Measurements from ENCODE around the gene BMP8B.
"Not testable (repeated sequence)": the region's sequence is repeated elsewhere in the genome, so short reads cannot be mapped to it uniquely, and the experiment has no call there.

Gene BMP8B

DNA sequence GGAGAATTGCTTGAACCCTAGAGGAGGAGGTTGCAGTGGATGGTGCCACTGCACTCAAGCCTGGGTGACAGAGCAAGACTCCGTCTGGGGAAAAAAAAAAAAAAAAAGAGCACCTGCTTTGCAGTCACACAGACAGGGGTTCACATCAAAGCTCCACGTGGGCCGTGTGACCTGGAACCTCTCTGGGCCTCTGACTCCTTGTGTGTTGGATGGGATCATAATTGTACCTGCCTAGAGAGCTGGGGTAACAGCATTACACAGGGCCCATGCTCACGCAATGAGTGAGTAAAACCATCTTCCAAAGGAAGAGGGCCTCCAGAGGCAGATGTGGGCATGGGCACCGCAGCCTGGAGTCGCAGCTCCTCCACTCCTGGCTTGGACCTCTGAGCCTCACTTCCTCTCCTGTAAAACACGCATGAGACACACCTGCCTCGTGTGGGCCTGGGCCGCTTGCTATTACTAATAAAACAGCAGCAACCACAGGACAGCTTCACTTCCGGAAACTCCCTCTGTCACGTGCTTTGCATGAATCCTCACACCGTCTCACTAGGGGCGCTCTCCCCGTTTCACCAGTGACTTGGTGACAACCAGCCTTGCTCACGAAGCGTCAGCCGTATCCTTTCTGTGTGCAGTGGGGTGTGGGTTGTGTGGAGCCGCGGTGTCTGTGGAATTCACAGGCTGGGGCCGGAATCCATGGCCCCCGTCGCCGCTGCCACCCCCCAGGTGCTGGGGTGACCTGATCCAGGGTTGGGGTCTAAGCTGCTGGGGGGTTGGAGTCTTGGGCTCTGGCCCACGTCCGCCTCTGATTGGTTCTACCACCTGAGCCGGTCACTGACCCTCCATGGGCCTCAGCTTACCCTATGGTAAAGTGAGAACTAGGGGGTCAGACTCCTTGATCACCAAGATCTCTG is 10.4 kb upstream of the BMP8B start:
- H3K4me1 ChIP-seq; H3K27me3 ChIP-seq (ENCODE audit: low read depth); H3K36me3 ChIP-seq (replicated peaks); H3K9me3 ChIP-seq; H3K4me3 ChIP-seq: not testable (repeated sequence)
- peak; percentile 85 to 92 for DNase-seq (ENCODE audit: low spot score in 2 of 2)
- in situ Hi-C loops (cut with MboI; ENCODE audit: low sequenced_read_pairs): loop anchor here (10.0 kb wide), 1 partner anchor 194 kb away; no protein-coding TSS in a partner anchor

DNA sequence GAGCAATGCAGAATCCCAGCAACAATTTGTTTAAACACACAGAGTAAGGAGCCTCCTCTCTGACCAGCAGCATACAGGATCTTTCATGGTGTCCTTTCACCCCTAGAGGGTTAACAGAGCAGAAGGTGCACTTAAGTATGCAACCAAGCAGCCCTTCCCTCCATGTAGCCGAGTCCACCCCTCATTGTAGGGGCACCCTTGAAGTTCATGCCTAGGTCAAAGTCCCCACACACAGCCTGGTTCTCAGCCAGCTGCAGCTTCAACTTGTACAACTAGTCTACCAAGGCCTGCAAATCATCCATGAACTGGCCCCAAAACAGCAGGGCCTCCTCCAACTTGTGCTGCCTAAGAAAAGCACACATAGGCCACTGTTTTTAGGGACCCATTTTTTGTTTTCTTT is 7.0 kb upstream of the BMP8B start:
- no peaks in the 10 kb centered on the region for H3K27me3 ChIP-seq (ENCODE audit: low read depth)
- no peaks in the 10 kb centered on the region for H3K9me3 ChIP-seq
- DNase-seq (ENCODE audit: low spot score in 2 of 2): no peak
- in situ Hi-C loops (cut with MboI; ENCODE audit: low sequenced_read_pairs): loop anchor here (10.0 kb wide), 1 partner anchor 191 kb away; no protein-coding TSS in a partner anchor
- H3K4me1 ChIP-seq: peaks cover 4% of the 10 kb centered on the region; the same call in 1 of the 2 replicates
- H3K36me3 ChIP-seq (replicated peaks): no peaks in the 10 kb centered on the region; the same call in 1 of the 2 replicates
- no peak overlapping the region for H3K4me3 ChIP-seq

DNA sequence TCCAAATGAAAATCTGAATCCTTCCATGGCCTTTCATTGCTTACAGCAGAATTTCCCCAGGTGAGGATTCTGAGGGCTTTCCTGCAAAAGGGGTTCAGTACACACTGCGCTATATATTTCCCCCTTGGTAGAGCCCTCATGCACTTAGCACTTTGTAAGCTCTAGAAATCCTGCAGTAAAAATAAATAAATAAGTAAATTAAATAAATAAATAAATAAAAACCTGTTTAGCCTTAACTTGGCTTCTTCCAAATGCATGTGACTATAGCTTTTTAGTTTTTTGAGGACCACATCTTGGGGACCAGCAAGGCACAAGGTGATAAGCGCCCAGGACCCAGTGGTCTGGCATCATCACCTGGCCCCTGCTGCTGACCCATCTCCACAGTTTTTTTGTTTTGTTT is 3.2 kb upstream of the BMP8B start:
- Histone ChIP-seq H3K4me3 (no peak overlapping the region), H3K4me1 (peaks cover 7% of the 10 kb centered on the region), H3K36me3 (replicated peaks) (no peaks in the 10 kb centered on the region; the same call in 1 of the 2 replicates), H3K9me3 (no peaks in the 10 kb centered on the region), H3K27me3 (ENCODE audit: low read depth) (no peaks in the 10 kb centered on the region)
- in situ Hi-C loops (cut with MboI; ENCODE audit: low sequenced_read_pairs): loop anchor here (10.0 kb wide), 1 partner anchor 187 kb away; no protein-coding TSS in a partner anchor
- no peak for DNase-seq (ENCODE audit: low spot score in 2 of 2)

DNA sequence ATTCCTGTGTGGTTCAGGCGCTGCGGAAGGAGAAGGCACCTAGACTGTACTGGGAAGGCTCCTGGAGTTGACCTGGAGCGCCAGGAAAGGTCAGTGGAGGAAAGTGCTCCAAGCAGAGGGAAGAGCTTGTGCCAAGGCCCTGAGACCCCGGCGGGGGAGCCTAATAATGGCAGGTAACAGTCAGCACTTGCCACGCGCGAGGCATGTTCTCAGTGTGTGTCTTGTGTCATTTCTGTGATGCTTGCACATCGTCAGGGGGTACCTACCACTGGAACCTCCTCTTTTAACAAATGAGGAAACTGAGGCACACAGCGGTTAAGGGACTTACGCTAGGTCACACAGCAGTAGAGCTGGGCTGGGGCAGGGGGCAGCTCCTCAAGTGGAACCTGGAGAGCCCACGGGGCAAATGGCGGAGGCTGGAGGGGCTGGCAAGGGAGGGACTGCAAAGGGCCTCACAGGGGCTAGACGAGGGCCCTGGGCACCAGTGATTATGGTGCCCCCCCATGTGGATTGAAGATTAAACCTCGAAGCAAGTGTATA is 976 bp upstream of the BMP8B start:
- Histone ChIP-seq H3K27me3 (ENCODE audit: low read depth) (no peaks in the 10 kb centered on the region), H3K9me3 (no peaks in the 10 kb centered on the region), H3K36me3 (replicated peaks) (no peaks in the 10 kb centered on the region; the same call in 1 of the 2 replicates), H3K4me3 (peak overlapping the region; percentile 52), H3K4me1 (peaks cover 7% of the 10 kb centered on the region)
- no peak for DNase-seq (ENCODE audit: low spot score in 2 of 2)
- in situ Hi-C loops (cut with MboI; ENCODE audit: low sequenced_read_pairs): loop anchor here (10.0 kb wide), 1 partner anchor 185 kb away; no protein-coding TSS in a partner anchor

DNA sequence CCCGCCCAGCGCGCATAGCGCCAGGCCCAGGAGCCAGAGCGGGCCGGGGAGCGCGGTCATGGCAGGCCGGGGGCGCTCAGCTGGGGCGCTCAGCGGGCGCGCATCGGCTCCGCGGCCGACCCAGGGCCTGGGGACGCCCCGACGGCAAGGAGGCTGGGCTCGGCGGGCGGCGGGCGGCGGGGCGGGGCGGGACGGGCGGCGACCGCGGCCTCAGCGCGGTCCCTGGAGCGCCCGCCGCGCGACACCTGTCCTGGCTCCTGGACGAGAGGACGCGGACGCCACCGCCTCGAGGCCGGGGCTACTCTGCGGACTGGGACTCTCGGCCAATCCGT is 273 bp downstream of the BMP8B start:
- in situ Hi-C loops (cut with MboI; ENCODE audit: low sequenced_read_pairs): no loop called here
- H3K27me3 ChIP-seq (ENCODE audit: low read depth): no peaks in the 10 kb centered on the region
- no peaks in the 10 kb centered on the region; the same call in 1 of the 2 replicates for H3K36me3 ChIP-seq (replicated peaks)
- peaks cover 7% of the 10 kb centered on the region for H3K4me1 ChIP-seq
- peak overlapping the region; percentile 52 for H3K4me3 ChIP-seq
- H3K9me3 ChIP-seq: no peaks in the 10 kb centered on the region
- DNase-seq (ENCODE audit: low spot score in 2 of 2): no peak

DNA sequence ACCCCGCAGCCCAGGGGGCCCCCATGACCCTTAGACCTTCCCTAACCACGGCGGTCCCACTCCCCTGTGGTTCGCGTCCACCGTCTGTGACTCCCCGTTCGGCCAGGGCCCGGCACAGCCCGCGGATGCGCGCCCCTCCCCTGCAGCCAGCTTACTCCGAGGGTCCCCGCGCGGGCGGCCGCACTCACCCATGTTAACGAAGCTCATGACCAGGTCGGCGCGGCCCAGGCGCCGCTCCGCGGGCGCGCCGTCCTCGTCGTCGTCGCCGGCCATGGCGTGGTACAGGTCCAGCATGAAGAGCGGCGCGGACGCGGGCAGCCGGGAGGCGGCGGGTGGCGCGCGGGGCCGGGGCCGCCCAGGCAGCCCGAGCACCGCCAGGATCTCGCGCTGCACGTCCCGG is 701 bp downstream of the BMP8B start:
- peak overlapping the region; percentile 9; the same call in 1 of the 2 replicates for H3K4me3 ChIP-seq

DNA sequence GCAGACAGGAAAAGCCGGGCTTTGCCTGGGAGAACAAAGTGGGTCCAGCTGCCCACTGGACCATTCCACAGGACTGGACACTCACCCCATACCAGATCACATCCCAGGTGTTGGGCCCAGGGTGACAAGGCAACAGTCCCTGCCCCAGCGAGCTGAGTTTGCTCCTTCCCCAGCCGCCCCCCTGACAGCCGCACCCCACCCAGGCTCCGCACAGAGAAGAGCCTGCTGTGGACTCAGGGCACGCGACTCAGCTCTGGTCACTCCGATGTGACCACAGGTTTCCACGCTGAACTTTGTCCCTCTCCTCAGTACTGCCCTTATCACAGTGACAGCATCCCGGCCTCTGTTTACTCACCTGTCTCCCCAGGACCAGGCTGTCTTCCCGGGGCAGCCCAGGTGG is 1.2 kb downstream of the BMP8B start:
- in situ Hi-C loops (cut with MboI; ENCODE audit: low sequenced_read_pairs): no loop called here
- no peak for DNase-seq (ENCODE audit: low spot score in 2 of 2)
- Histone ChIP-seq H3K4me1 (peaks cover 7% of the 10 kb centered on the region), H3K4me3 (no peak overlapping the region; the same call in 1 of the 2 replicates), H3K9me3 (no peaks in the 10 kb centered on the region), H3K27me3 (ENCODE audit: low read depth) (no peaks in the 10 kb centered on the region), H3K36me3 (replicated peaks) (no peaks in the 10 kb centered on the region)

More for the DNA sequence above, 701 bp downstream of the BMP8B start:
- H3K4me1 ChIP-seq; H3K9me3 ChIP-seq; H3K36me3 ChIP-seq (replicated peaks); H3K27me3 ChIP-seq (ENCODE audit: low read depth); DNase-seq (ENCODE audit: low spot score in 2 of 2); in situ Hi-C loops (cut with MboI; ENCODE audit: low sequenced_read_pairs): not testable (repeated sequence)

DNA sequence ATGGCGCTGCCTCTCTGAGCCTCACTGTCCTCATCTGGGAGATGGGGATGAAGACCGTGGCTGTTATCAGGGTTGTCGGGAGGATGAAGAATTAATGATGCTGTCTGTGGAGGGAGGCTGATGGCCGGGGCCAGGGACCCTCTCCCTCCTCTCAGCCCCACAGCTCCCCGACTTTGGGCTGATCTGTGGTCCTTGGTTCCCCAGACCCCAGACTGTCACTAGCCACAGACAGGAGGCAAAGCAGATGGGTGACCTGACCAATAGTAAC is 1.6 kb downstream of the BMP8B start:
- in situ Hi-C loops (cut with MboI; ENCODE audit: low sequenced_read_pairs); DNase-seq (ENCODE audit: low spot score in 2 of 2); H3K27me3 ChIP-seq (ENCODE audit: low read depth); H3K4me3 ChIP-seq; H3K4me1 ChIP-seq; H3K36me3 ChIP-seq (replicated peaks); H3K9me3 ChIP-seq: not testable (repeated sequence)

DNA sequence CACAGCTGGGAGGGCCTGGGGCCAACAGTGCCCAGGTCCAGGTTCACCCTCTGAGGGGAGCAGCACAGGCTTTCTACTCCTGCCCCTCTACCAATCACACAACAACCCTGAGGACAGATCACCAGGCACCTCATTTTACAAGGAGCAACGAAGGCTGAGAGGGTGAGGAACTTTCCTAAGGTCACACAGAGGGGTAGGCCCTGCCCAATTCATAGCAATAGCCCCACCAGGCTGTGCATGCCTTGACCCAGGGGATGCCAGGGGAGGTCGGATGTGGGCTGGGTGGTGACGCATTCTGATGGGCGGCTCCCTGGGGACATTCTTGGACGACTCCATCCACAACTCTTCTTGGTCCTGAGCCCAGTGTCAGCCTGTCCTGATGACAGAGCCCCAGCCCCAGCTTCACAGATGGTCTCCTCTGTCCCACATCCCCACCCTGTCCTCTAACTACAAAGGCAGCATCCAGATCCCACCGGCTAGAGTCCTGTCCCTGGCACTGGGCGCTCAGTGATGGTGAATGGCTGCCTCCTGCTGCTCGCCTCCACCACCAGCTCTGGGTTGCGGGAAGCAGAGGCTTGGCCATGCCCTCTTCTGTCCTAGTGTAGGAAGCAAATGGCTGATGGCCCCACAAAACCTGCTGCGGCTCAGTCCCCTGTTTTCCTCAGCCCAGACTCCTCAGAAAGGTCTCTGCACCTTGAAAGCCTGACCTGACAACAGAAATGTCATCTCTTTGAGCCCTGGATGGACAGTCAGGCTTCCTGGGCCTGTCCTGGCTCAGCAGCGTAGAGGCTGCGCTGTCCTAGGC is 2.2 kb downstream of the BMP8B start:
- in situ Hi-C loops (cut with MboI; ENCODE audit: low sequenced_read_pairs); DNase-seq (ENCODE audit: low spot score in 2 of 2); H3K36me3 ChIP-seq (replicated peaks); H3K4me1 ChIP-seq; H3K4me3 ChIP-seq; H3K27me3 ChIP-seq (ENCODE audit: low read depth); H3K9me3 ChIP-seq: not testable (repeated sequence)

DNA sequence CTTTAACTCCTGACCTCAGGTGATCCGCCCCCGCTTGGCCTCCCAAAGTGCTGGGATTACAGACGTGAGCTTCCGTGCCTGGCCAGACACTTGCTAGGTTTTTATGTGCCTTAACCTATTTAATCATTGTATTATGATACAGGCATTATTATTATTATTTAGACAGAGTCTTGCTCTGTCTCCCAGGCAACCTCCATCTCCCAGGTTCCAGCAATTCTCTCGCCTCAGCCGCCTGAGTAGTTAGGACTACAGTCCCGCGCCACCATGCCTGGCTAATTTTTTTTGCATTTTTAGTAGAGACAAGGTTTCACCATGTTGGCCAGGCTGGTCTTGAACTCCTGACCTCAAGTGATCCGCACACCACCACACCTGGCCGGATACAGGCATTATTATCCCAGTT is 6.0 kb downstream of the BMP8B start:
- H3K4me1 ChIP-seq; H3K36me3 ChIP-seq (replicated peaks); H3K27me3 ChIP-seq (ENCODE audit: low read depth); DNase-seq (ENCODE audit: low spot score in 2 of 2); H3K4me3 ChIP-seq; in situ Hi-C loops (cut with MboI; ENCODE audit: low sequenced_read_pairs); H3K9me3 ChIP-seq: not testable (repeated sequence)

DNA sequence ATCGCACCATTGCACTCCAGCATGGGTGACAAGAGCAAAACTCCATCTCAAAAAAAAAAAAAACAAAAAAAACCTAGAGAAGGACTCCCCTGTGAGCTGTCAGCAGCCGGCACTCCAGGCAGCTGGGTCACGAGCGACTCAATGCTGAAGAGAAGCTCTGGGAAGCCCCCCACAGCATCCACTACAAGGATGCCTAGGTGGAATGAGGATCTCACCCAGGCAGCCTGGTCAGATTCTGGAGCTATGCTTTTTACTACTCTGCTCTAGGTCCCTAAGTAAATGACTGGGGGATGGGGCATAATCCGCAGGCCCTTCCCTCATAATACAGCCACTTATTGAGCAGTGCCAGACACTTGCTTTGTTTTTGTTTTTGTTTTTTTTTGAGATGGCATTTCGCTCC is 6.6 kb downstream of the BMP8B start:
- Histone ChIP-seq H3K9me3 (no peaks in the 10 kb centered on the region), H3K4me1 (peaks cover 3% of the 10 kb centered on the region), H3K4me3 (no peak overlapping the region), H3K36me3 (replicated peaks) (no peaks in the 10 kb centered on the region), H3K27me3 (ENCODE audit: low read depth) (no peaks in the 10 kb centered on the region)
- in situ Hi-C loops (cut with MboI; ENCODE audit: low sequenced_read_pairs): no loop called here
- DNase-seq (ENCODE audit: low spot score in 2 of 2): no peak

DNA sequence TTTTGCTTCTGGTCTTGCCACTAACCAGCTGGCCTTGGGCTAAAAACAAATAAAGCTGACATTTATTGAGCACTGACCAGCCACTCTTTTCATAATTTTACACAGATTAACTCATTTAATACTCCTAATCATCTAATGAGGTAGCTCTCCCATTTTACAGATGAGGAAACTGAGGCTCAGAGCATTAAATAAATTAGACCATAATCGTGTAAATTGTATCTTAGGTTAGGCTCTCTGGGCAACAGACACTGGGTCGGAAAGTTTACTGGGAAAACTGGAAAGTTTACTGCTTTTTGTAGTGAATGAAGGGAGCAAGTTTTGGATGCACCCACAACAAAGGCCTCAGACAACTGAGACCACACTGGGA is 7.3 kb downstream of the BMP8B start:
- no peak overlapping the region for H3K4me3 ChIP-seq
- peaks cover 9% of the 10 kb centered on the region for H3K4me1 ChIP-seq
- in situ Hi-C loops (cut with MboI; ENCODE audit: low sequenced_read_pairs): no loop called here
- H3K36me3 ChIP-seq (replicated peaks): no peaks in the 10 kb centered on the region
- H3K27me3 ChIP-seq (ENCODE audit: low read depth): no peaks in the 10 kb centered on the region
- no peaks in the 10 kb centered on the region for H3K9me3 ChIP-seq
- peak in 1 of 2 experiments; percentile 0 for DNase-seq (ENCODE audit: low spot score in 2 of 2)

DNA sequence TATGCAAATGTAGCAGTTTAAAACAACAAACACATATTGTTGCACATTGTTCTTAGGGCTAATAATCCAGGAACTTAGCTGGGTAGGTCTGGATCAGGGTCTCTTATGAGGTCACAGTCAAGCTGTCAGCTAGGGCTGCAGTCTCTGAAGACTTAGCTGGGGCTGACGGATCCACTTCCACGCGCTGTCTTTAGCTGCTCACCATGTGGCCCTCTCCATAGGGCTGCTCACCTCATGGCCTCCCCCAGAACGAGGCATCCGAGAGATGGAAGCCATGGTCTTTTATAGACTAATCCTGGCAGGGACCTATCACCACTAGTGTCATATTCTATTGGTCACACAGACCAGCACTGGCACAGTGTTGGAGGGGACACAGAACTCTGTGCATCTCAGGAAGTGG is 8.8 kb downstream of the BMP8B start:
- DNase-seq (ENCODE audit: low spot score in 2 of 2): no peak
- in situ Hi-C loops (cut with MboI; ENCODE audit: low sequenced_read_pairs): no loop called here

DNA sequence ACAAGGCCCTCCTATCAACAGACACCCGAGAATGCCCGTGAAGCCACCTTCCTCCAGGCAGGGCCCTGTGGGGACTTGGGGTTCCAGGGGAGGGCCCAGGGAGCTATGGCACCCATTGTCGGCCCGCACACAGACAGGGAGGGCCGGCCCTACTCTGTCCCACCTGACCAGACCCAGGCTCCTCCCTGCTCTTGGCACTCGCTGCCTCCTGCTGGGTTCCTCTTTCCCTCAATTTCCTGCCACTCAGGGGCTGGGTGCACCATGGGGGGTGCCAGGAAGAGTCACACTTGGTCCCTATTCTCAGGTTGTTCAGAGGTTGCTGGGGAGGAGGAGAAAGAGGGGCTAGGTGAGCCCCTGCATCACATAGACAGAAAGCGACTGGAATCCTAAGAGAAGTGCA is 9.5 kb downstream of the BMP8B start:
- no peaks in the 10 kb centered on the region for H3K27me3 ChIP-seq (ENCODE audit: low read depth)

More for the DNA sequence above, 8.8 kb downstream of the BMP8B start:
- Histone ChIP-seq H3K4me1 (peaks cover 9% of the 10 kb centered on the region), H3K4me3 (no peak overlapping the region), H3K27me3 (ENCODE audit: low read depth) (no peaks in the 10 kb centered on the region), H3K36me3 (replicated peaks) (no peaks in the 10 kb centered on the region), H3K9me3 (no peaks in the 10 kb centered on the region)

More for the DNA sequence above, 9.5 kb downstream of the BMP8B start:
- H3K36me3 ChIP-seq (replicated peaks): no peaks in the 10 kb centered on the region
- H3K9me3 ChIP-seq: no peaks in the 10 kb centered on the region
- in situ Hi-C loops (cut with MboI; ENCODE audit: low sequenced_read_pairs): no loop called here
- no peak overlapping the region for H3K4me3 ChIP-seq
- DNase-seq (ENCODE audit: low spot score in 2 of 2): no peak
- H3K4me1 ChIP-seq: peaks cover 9% of the 10 kb centered on the region
